Measurements from ENCODE around the gene NDFIP2.

The NDFIP2 gene

GRCh38 chr13:79480954-79481684, at the start of gene NDFIP2:
Gene NDFIP2 (plus strand): TSS chr13:79481155. CDS start chr13:79481204, 49 bp downstream.
- peaks cover 24% of the 10 kb centered on the region for H3K4me1 Mint-ChIP-seq
- peaks cover 42% of the 10 kb centered on the region for H3K27me3 Mint-ChIP-seq
- peak within 1 kb of the TSS; percentile 77 for H3K27ac Mint-ChIP-seq
- peak; percentile 90 for ATAC-seq
- H3K4me3 Mint-ChIP-seq = peak within 1 kb of the TSS; percentile 94
- H3K36me3 Mint-ChIP-seq = no peaks in the 10 kb centered on the region
- no peaks in the 10 kb centered on the region for H3K9me3 Mint-ChIP-seq

- H3K9me3 Mint-ChIP-seq = no peaks in the 10 kb centered on the region
- no peak overlapping the region for H3K4me3 Mint-ChIP-seq
- ATAC-seq = no peak
- H3K27me3 Mint-ChIP-seq = no peaks in the 10 kb centered on the region
- H3K4me1 Mint-ChIP-seq = peaks cover 6% of the 10 kb centered on the region
- H3K36me3 Mint-ChIP-seq = peaks cover 6% of the 10 kb centered on the region
- no peak overlapping the region for H3K27ac Mint-ChIP-seq
These were observed 48.9 kb upstream of the NDFIP2 start for GRCh38 chr13:79432086-79432485.

GRCh38 chr13:79432992-79433391, 48.0 kb upstream of the NDFIP2 start:
- Mint-ChIP-seq H3K4me3 (no peak overlapping the region), H3K27me3 (no peaks in the 10 kb centered on the region), H3K4me1 (peaks cover 5% of the 10 kb centered on the region), H3K36me3 (peaks cover 6% of the 10 kb centered on the region), H3K9me3 (no peaks in the 10 kb centered on the region), H3K27ac (no peak overlapping the region)
- ATAC-seq = no peak

- Mint-ChIP-seq H3K4me1 (no peaks in the 10 kb centered on the region), H3K4me3 (no peak overlapping the region), H3K36me3 (peaks cover 6% of the 10 kb centered on the region), H3K27ac (no peak overlapping the region), H3K27me3 (no peaks in the 10 kb centered on the region), H3K9me3 (no peaks in the 10 kb centered on the region)
- ATAC-seq = no peak
These were observed 46.4 kb upstream of the NDFIP2 start for GRCh38 chr13:79434556-79434955.

GRCh38 chr13:79435561-79435990, 45.4 kb upstream of the NDFIP2 start:
- no peak overlapping the region for H3K4me3 Mint-ChIP-seq
- no peaks in the 10 kb centered on the region for H3K9me3 Mint-ChIP-seq
- ATAC-seq = no peak
- H3K4me1 Mint-ChIP-seq = no peaks in the 10 kb centered on the region
- H3K27me3 Mint-ChIP-seq = no peaks in the 10 kb centered on the region
- no peak overlapping the region for H3K27ac Mint-ChIP-seq
- H3K36me3 Mint-ChIP-seq = peaks cover 5% of the 10 kb centered on the region

GRCh38 chr13:79439275-79439674, 41.7 kb upstream of the NDFIP2 start:
- ATAC-seq = no peak
- H3K9me3 Mint-ChIP-seq = no peaks in the 10 kb centered on the region
- H3K36me3 Mint-ChIP-seq = no peaks in the 10 kb centered on the region
- H3K4me3 Mint-ChIP-seq = no peak overlapping the region
- no peaks in the 10 kb centered on the region for H3K4me1 Mint-ChIP-seq
- no peaks in the 10 kb centered on the region for H3K27me3 Mint-ChIP-seq
- no peak overlapping the region for H3K27ac Mint-ChIP-seq

GRCh38 chr13:79440958-79441528, 39.9 kb upstream of the NDFIP2 start:
- no peaks in the 10 kb centered on the region for H3K9me3 Mint-ChIP-seq
- no peaks in the 10 kb centered on the region for H3K27me3 Mint-ChIP-seq
- H3K4me1 Mint-ChIP-seq = no peaks in the 10 kb centered on the region
- no peaks in the 10 kb centered on the region for H3K36me3 Mint-ChIP-seq
- H3K4me3 Mint-ChIP-seq = no peak overlapping the region
- H3K27ac Mint-ChIP-seq = no peak overlapping the region
- ATAC-seq = no peak

- Mint-ChIP-seq H3K4me3 (no peak overlapping the region), H3K27me3 (no peaks in the 10 kb centered on the region), H3K9me3 (no peaks in the 10 kb centered on the region), H3K4me1 (no peaks in the 10 kb centered on the region), H3K27ac (no peak overlapping the region), H3K36me3 (no peaks in the 10 kb centered on the region)
- ATAC-seq = no peak
These were observed 38.7 kb upstream of the NDFIP2 start for GRCh38 chr13:79442221-79442620.

GRCh38 chr13:79442706-79443105, 38.2 kb upstream of the NDFIP2 start:
- no peak for ATAC-seq
- H3K4me1 Mint-ChIP-seq = peaks cover under 1% of the 10 kb centered on the region

GRCh38 chr13:79445968-79446645, 34.8 kb upstream of the NDFIP2 start:
- peaks cover 29% of the 10 kb centered on the region for H3K4me1 Mint-ChIP-seq
- peaks cover 6% of the 10 kb centered on the region for H3K27me3 Mint-ChIP-seq
- ATAC-seq = no peak
- H3K27ac Mint-ChIP-seq = no peak overlapping the region
- no peak overlapping the region for H3K4me3 Mint-ChIP-seq
- H3K36me3 Mint-ChIP-seq = no peaks in the 10 kb centered on the region
- peaks cover 3% of the 10 kb centered on the region for H3K9me3 Mint-ChIP-seq

More at GRCh38 chr13:79442706-79443105, 38.2 kb upstream of the NDFIP2 start:
- peaks cover 3% of the 10 kb centered on the region for H3K27me3 Mint-ChIP-seq
- H3K4me3 Mint-ChIP-seq = no peak overlapping the region
- no peaks in the 10 kb centered on the region for H3K9me3 Mint-ChIP-seq
- H3K27ac Mint-ChIP-seq = no peak overlapping the region
- no peaks in the 10 kb centered on the region for H3K36me3 Mint-ChIP-seq

- H3K9me3 Mint-ChIP-seq = peaks cover 3% of the 10 kb centered on the region
- H3K4me1 Mint-ChIP-seq = peaks cover 39% of the 10 kb centered on the region
- H3K4me3 Mint-ChIP-seq = no peak overlapping the region
- ATAC-seq = no peak
- H3K27me3 Mint-ChIP-seq = peaks cover 6% of the 10 kb centered on the region
- H3K27ac Mint-ChIP-seq = no peak overlapping the region
- H3K36me3 Mint-ChIP-seq = no peaks in the 10 kb centered on the region
These were observed 33.8 kb upstream of the NDFIP2 start for GRCh38 chr13:79447141-79447540.

- Mint-ChIP-seq H3K4me1 (peaks cover 44% of the 10 kb centered on the region), H3K27ac (peak overlapping the region; percentile 5), H3K4me3 (no peak overlapping the region), H3K27me3 (peaks cover 6% of the 10 kb centered on the region), H3K9me3 (peaks cover 3% of the 10 kb centered on the region), H3K36me3 (no peaks in the 10 kb centered on the region)
- ATAC-seq = no peak
These were observed 33.2 kb upstream of the NDFIP2 start for GRCh38 chr13:79447741-79448140.

GRCh38 chr13:79448413-79448812, 32.5 kb upstream of the NDFIP2 start:
- ATAC-seq = no peak
- H3K36me3 Mint-ChIP-seq = no peaks in the 10 kb centered on the region
- peaks cover 3% of the 10 kb centered on the region for H3K9me3 Mint-ChIP-seq
- peaks cover 44% of the 10 kb centered on the region for H3K4me1 Mint-ChIP-seq
- peak overlapping the region; percentile 5 for H3K27ac Mint-ChIP-seq
- no peak overlapping the region for H3K4me3 Mint-ChIP-seq
- peaks cover 6% of the 10 kb centered on the region for H3K27me3 Mint-ChIP-seq

GRCh38 chr13:79450110-79450509, 30.8 kb upstream of the NDFIP2 start:
- Mint-ChIP-seq H3K9me3 (peaks cover 3% of the 10 kb centered on the region), H3K4me3 (no peak overlapping the region), H3K27me3 (peaks cover 6% of the 10 kb centered on the region), H3K4me1 (peaks cover 44% of the 10 kb centered on the region), H3K36me3 (no peaks in the 10 kb centered on the region), H3K27ac (peak overlapping the region; percentile 44)
- ATAC-seq = no peak

GRCh38 chr13:79451500-79451962, 29.4 kb upstream of the NDFIP2 start:
- peak overlapping the region; percentile 73 for H3K27ac Mint-ChIP-seq
- ATAC-seq = peak; percentile 100
- H3K4me3 Mint-ChIP-seq = peak overlapping the region; percentile 33
- peaks cover 3% of the 10 kb centered on the region for H3K9me3 Mint-ChIP-seq
- no peaks in the 10 kb centered on the region for H3K36me3 Mint-ChIP-seq
- H3K4me1 Mint-ChIP-seq = peaks cover 44% of the 10 kb centered on the region
- H3K27me3 Mint-ChIP-seq = peaks cover 6% of the 10 kb centered on the region

All from stimulated activated memory B cell treated with anti-CD40 and anti-IgM and Interleukin-4, amounts not matched to agents 10 μg/mL and 1 μg/mL and 100 μg/mL, for 72 hours (primary cell).